GM18508 (cell line): ENCODE results near the gene UTS2R.

Experiments
- ATAC-seq: cut with Tn5 transposase; IDR thresholded peaks from one replicate; pipeline ENCODE4 v1.9.1; 2021; ENCODE audit warnings: moderate number of reproducible peaks; ENCODE audit not compliant: insufficient read depth, unreplicated experiment

Gene UTS2R

DNA sequence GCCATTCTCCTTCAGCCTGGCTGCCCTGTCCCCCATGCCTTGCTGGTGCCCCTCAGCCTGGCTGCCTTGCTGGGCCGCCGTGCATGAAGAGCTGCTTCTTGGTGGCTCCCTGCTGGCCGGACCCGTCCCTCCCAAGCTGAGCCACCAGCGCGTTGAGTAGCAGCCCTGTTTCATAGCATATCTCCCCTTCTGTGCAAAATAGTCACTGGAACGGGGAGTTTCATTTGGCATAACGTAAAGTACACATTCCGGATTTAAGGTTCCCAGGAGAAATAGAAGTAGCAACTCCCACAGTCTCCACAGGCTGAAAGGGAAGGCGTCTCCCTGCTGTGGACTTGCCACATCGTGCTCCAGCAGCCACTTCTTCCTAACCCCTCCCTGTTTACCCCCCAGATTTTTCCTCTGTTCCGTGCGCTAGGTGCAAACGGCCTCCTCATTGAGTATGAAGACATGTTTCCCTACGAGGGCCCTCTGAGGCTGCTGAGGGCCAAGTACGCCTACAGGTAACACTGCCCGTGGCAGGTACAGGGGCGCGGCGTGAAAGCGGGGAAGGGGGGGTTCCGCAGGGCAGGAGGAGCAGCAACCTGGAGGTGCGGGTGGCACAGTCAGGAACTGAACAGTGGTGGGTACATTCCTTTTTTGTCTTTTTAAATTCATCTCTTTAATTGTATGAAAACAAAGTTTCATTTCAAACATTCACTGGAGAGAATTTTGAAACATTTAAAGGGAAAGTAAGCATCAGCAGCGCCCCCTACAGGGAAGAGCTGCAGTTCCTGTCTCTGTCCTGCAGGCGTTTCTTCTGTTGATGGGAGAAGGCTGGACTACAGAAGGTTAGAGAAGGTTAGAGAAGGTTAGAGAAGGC lies 52.7 kb downstream of the UTS2R start:
- ATAC-seq: no peak

- no peak for ATAC-seq
Measured at GRCh38 chr17:82424863-82425159, 53.2 kb downstream of the UTS2R start.
